GM23338 (cell line): ENCODE data around the gene HTR7. TPM values are rescaled to one million over a fixed set of nuclear protein-coding genes. Genes with fewer than 3 reads are reported as not detected.

Experiments
- ATAC-seq: fragments of 200-7000 bp; cut with Tn5 transposase; 3 replicates; pipeline ENCODE4 v1.9.1; 2020
- DNase-seq: peaks from one replicate; pipeline ENCODE4 v3.0.0-alpha.2; 2015; ENCODE audit warnings: low spot score
- H2AFZ ChIP-seq: fragments of 200-600 bp; sonication (generic); 2 replicates; pipeline ENCODE4 v1.8.0; 2016; ENCODE audit warnings: antibody characterized with exemption, mild to moderate bottlenecking, moderate library complexity
- H3F3A ChIP-seq: fragments of 200-600 bp; sonication (generic); replicated peaks from 2 replicates; pipeline ENCODE4 v1.8.0; 2017; ENCODE audit warnings: antibody characterized with exemption, mixed run types, low read depth
- H3K27ac ChIP-seq: fragments of 200-600 bp; sonication (generic); 2 replicates; pipeline ENCODE4 v1.6.1; 2016; ENCODE audit warnings: low read depth
- H3K27me3 ChIP-seq: fragments of 200-600 bp; sonication (generic); 2 replicates; pipeline ENCODE4 v1.8.0; 2016; ENCODE audit warnings: mild to moderate bottlenecking, mixed run types, moderate library complexity; ENCODE audit not compliant: insufficient read depth
- H3K36me3 ChIP-seq: fragments of 200-600 bp; sonication (generic); 2 replicates; pipeline ENCODE4 v1.8.0; 2016; ENCODE audit warnings: mild to moderate bottlenecking; ENCODE audit not compliant: insufficient read depth
- H3K4me1 ChIP-seq: fragments of 200-600 bp; sonication (generic); 2 replicates; pipeline ENCODE4 v1.8.0; 2016; ENCODE audit warnings: mild to moderate bottlenecking, moderate library complexity; ENCODE audit not compliant: insufficient read depth
- H3K4me2 ChIP-seq: fragments of 200-600 bp; sonication (generic); 2 replicates; pipeline ENCODE4 v1.7.1; 2017; ENCODE audit warnings: mixed run types
- H3K4me3 ChIP-seq: fragments of 200-600 bp; sonication (generic); 2 replicates; pipeline ENCODE4 v1.6.1; 2016; ENCODE audit warnings: mixed run types
- H3K79me2 ChIP-seq: fragments of 200-600 bp; sonication (generic); replicated peaks from 2 replicates; pipeline ENCODE4 v1.8.0; 2017; ENCODE audit warnings: mild to moderate bottlenecking; ENCODE audit not compliant: insufficient read depth
- H3K9me2 ChIP-seq: fragments of 200-600 bp; sonication (generic); 2 replicates; pipeline ENCODE4 v1.8.0; 2017; ENCODE audit not compliant: insufficient read depth
- H4K20me1 ChIP-seq: fragments of 200-600 bp; sonication (generic); replicated peaks from 2 replicates; pipeline ENCODE4 v1.8.0; 2017; ENCODE audit warnings: mild to moderate bottlenecking; ENCODE audit not compliant: insufficient read depth
- H3K27ac Mint-ChIP-seq: 2 replicates; pipeline ENCODE4 v1.8.0; 2020; ENCODE audit warnings: inconsistent platforms, mild to moderate bottlenecking, moderate library complexity, mixed read lengths
- H3K27me3 Mint-ChIP-seq: 3 replicates; pipeline ENCODE4 v1.8.0; 2022; ENCODE audit warnings: low read depth, mild to moderate bottlenecking, moderate library complexity, mixed read lengths, inconsistent platforms; ENCODE audit not compliant: insufficient read depth, poor library complexity
- H3K36me3 Mint-ChIP-seq: 3 replicates; pipeline ENCODE4 v1.8.0; 2021; ENCODE audit warnings: low read depth, mild to moderate bottlenecking, inconsistent platforms, moderate library complexity, mixed read lengths
- H3K4me1 Mint-ChIP-seq: 3 replicates; pipeline ENCODE4 v1.8.0; 2020; ENCODE audit warnings: mild to moderate bottlenecking, inconsistent platforms, mixed read lengths
- H3K4me3 Mint-ChIP-seq: 3 replicates; pipeline ENCODE4 v1.8.0; 2021; ENCODE audit warnings: moderate library complexity, mild to moderate bottlenecking, inconsistent platforms, mixed read lengths
- H3K9me3 Mint-ChIP-seq: 3 replicates; pipeline ENCODE4 v1.8.0; 2020; ENCODE audit warnings: moderate library complexity, mild to moderate bottlenecking, inconsistent platforms, mixed read lengths
- CREB1 ChIP-seq: fragments of 250-450 bp; sonication (Bioruptor Pico); IDR thresholded peaks from 2 replicates; pipeline ENCODE4 v1.5.0; 2020; ENCODE audit warnings: low read depth, mild to moderate bottlenecking, moderate library complexity
- EZH2 ChIP-seq: fragments of 200-600 bp; sonication (generic); IDR thresholded peaks from one replicate; pipeline ENCODE4 v1.8.0; 2017; ENCODE audit warnings: antibody characterized with exemption, mild to moderate bottlenecking, low read depth; ENCODE audit not compliant: unreplicated experiment
- EZH2phosphoT487 ChIP-seq: fragments of 200-600 bp; sonication (generic); IDR thresholded peaks from one replicate; pipeline ENCODE4 v1.8.1; 2018; ENCODE audit warnings: antibody characterized with exemption; ENCODE audit not compliant: unreplicated experiment
- JUNB ChIP-seq: IDR thresholded peaks from one replicate; pipeline ENCODE4 v1.6.1; 2016; ENCODE audit warnings: antibody characterized with exemption; ENCODE audit not compliant: unreplicated experiment
- NANOG ChIP-seq: IDR thresholded peaks from 2 replicates; pipeline ENCODE4 v1.6.1; 2016; ENCODE audit warnings: antibody characterized with exemption, borderline replicate concordance
- POLR2AphosphoS5 ChIP-seq: IDR thresholded peaks from 2 replicates; pipeline ENCODE4 v1.6.1; 2016; ENCODE audit warnings: antibody characterized with exemption, low read depth
- STAT1 ChIP-seq: IDR thresholded peaks from one replicate; pipeline ENCODE4 v1.6.1; 2016; ENCODE audit warnings: antibody characterized with exemption; ENCODE audit not compliant: unreplicated experiment
- ZNF114 ChIP-seq: fragments of 250-450 bp; sonication (Bioruptor Pico); IDR thresholded peaks from 2 replicates; pipeline ENCODE4 v1.5.0; 2020; ENCODE audit warnings: mild to moderate bottlenecking, moderate library complexity
- ZNF331 ChIP-seq: fragments of 250-450 bp; sonication (Bioruptor Pico); IDR thresholded peaks from 2 replicates; pipeline ENCODE4 v1.5.0; 2020; ENCODE audit warnings: low read depth, mild to moderate bottlenecking, moderate library complexity
- polyA plus RNA-seq: library from polyadenylated mRNA; unstranded; fragments of >200 nt; fragmentation: Nextera tagmentation; extraction: Ambion mirVana; gene quantifications from 2 replicates; pipeline ENCODE4 v1.2.1, GENCODE V29; 2016
- total RNA-seq: library from RNA; depleted of rRNA; stranded (reverse); fragments of >200 nt; shearing (Covaris generic); gene quantifications from 2 replicates; pipeline ENCODE4 v1.2.3, GENCODE V29; 2014
- TF ChIP-seq, protein P1 (sequence below): IDR thresholded peaks from 2 replicates; pipeline ENCODE4 v1.6.1; 2016; ENCODE audit warnings: antibody characterized with exemption
- TF ChIP-seq, protein P2 (sequence below), 2 experiments: fragments of 200-600 bp in 1 of 2; sonication (generic) in 1 of 2; conservative IDR thresholded peaks; 2 replicates each; pipeline versions ENCODE4 v1.5.1 to v1.6.1; 2016 to 2017; ENCODE audit warnings: antibody characterized with exemption in 2 of 2, low read depth in 2 of 2, mild to moderate bottlenecking in 2 of 2, moderate library complexity in 1 of 2
- TF ChIP-seq, protein P3 (sequence below): IDR thresholded peaks from one replicate; pipeline ENCODE4 v1.6.1; 2018; ENCODE audit warnings: antibody characterized with exemption; ENCODE audit not compliant: unreplicated experiment
- TF ChIP-seq, protein P4 (sequence below): fragments of 250-450 bp; sonication (Bioruptor Pico); IDR thresholded peaks from 2 replicates; pipeline ENCODE4 v1.5.0; 2020; ENCODE audit warnings: mild to moderate bottlenecking, moderate library complexity

Gene HTR7
- total and polyA plus RNA-seq, 2 experiments from 2014 or later, result 7.0 to 42.2 TPM

DNA sequence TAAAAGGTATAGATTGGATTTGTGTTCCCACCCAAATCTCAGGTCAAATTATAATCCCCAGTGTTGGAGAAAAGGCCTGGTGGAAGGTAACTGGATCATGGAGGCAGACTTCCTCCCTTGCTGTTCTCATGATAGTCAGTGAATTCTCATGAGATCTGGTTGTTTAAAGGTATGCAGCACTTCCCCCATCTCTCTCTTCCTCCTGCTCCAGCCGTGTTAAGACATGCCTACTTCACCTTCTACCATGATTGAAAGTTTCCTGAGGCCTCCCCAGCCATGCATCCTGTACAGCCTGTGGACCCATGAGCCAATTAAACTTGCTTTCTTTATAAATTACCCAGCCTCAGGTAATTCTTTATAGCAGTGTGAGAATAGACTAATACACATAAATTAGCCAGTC, 39.1 kb downstream of the HTR7 start:
- peaks cover 6% of the 10 kb centered on the region for H3K27me3 Mint-ChIP-seq
- no peak for TF ChIP-seq EZH2
- no peak for TF ChIP-seq POLR2AphosphoS5
- TF ChIP-seq, protein P1, sequence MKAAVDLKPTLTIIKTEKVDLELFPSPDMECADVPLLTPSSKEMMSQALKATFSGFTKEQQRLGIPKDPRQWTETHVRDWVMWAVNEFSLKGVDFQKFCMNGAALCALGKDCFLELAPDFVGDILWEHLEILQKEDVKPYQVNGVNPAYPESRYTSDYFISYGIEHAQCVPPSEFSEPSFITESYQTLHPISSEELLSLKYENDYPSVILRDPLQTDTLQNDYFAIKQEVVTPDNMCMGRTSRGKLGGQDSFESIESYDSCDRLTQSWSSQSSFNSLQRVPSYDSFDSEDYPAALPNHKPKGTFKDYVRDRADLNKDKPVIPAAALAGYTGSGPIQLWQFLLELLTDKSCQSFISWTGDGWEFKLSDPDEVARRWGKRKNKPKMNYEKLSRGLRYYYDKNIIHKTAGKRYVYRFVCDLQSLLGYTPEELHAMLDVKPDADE, result no peak
- TF ChIP-seq CREB1 (CRISPR knock-in tag), result no peak
- TF ChIP-seq JUNB, result no peak
- TF ChIP-seq STAT1, result no peak
- TF ChIP-seq ZNF114 (CRISPR knock-in tag), result no peak
- TF ChIP-seq NANOG, result no peak
- TF ChIP-seq, protein P2, sequence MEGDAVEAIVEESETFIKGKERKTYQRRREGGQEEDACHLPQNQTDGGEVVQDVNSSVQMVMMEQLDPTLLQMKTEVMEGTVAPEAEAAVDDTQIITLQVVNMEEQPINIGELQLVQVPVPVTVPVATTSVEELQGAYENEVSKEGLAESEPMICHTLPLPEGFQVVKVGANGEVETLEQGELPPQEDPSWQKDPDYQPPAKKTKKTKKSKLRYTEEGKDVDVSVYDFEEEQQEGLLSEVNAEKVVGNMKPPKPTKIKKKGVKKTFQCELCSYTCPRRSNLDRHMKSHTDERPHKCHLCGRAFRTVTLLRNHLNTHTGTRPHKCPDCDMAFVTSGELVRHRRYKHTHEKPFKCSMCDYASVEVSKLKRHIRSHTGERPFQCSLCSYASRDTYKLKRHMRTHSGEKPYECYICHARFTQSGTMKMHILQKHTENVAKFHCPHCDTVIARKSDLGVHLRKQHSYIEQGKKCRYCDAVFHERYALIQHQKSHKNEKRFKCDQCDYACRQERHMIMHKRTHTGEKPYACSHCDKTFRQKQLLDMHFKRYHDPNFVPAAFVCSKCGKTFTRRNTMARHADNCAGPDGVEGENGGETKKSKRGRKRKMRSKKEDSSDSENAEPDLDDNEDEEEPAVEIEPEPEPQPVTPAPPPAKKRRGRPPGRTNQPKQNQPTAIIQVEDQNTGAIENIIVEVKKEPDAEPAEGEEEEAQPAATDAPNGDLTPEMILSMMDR (conservative IDR thresholded peaks at IDR 0.05; ENCODE audit: low read depth in 2 of 2), result no peak
- TF ChIP-seq, protein P3, sequence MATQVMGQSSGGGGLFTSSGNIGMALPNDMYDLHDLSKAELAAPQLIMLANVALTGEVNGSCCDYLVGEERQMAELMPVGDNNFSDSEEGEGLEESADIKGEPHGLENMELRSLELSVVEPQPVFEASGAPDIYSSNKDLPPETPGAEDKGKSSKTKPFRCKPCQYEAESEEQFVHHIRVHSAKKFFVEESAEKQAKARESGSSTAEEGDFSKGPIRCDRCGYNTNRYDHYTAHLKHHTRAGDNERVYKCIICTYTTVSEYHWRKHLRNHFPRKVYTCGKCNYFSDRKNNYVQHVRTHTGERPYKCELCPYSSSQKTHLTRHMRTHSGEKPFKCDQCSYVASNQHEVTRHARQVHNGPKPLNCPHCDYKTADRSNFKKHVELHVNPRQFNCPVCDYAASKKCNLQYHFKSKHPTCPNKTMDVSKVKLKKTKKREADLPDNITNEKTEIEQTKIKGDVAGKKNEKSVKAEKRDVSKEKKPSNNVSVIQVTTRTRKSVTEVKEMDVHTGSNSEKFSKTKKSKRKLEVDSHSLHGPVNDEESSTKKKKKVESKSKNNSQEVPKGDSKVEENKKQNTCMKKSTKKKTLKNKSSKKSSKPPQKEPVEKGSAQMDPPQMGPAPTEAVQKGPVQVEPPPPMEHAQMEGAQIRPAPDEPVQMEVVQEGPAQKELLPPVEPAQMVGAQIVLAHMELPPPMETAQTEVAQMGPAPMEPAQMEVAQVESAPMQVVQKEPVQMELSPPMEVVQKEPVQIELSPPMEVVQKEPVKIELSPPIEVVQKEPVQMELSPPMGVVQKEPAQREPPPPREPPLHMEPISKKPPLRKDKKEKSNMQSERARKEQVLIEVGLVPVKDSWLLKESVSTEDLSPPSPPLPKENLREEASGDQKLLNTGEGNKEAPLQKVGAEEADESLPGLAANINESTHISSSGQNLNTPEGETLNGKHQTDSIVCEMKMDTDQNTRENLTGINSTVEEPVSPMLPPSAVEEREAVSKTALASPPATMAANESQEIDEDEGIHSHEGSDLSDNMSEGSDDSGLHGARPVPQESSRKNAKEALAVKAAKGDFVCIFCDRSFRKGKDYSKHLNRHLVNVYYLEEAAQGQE, result no peak
- TF ChIP-seq, protein P4, sequence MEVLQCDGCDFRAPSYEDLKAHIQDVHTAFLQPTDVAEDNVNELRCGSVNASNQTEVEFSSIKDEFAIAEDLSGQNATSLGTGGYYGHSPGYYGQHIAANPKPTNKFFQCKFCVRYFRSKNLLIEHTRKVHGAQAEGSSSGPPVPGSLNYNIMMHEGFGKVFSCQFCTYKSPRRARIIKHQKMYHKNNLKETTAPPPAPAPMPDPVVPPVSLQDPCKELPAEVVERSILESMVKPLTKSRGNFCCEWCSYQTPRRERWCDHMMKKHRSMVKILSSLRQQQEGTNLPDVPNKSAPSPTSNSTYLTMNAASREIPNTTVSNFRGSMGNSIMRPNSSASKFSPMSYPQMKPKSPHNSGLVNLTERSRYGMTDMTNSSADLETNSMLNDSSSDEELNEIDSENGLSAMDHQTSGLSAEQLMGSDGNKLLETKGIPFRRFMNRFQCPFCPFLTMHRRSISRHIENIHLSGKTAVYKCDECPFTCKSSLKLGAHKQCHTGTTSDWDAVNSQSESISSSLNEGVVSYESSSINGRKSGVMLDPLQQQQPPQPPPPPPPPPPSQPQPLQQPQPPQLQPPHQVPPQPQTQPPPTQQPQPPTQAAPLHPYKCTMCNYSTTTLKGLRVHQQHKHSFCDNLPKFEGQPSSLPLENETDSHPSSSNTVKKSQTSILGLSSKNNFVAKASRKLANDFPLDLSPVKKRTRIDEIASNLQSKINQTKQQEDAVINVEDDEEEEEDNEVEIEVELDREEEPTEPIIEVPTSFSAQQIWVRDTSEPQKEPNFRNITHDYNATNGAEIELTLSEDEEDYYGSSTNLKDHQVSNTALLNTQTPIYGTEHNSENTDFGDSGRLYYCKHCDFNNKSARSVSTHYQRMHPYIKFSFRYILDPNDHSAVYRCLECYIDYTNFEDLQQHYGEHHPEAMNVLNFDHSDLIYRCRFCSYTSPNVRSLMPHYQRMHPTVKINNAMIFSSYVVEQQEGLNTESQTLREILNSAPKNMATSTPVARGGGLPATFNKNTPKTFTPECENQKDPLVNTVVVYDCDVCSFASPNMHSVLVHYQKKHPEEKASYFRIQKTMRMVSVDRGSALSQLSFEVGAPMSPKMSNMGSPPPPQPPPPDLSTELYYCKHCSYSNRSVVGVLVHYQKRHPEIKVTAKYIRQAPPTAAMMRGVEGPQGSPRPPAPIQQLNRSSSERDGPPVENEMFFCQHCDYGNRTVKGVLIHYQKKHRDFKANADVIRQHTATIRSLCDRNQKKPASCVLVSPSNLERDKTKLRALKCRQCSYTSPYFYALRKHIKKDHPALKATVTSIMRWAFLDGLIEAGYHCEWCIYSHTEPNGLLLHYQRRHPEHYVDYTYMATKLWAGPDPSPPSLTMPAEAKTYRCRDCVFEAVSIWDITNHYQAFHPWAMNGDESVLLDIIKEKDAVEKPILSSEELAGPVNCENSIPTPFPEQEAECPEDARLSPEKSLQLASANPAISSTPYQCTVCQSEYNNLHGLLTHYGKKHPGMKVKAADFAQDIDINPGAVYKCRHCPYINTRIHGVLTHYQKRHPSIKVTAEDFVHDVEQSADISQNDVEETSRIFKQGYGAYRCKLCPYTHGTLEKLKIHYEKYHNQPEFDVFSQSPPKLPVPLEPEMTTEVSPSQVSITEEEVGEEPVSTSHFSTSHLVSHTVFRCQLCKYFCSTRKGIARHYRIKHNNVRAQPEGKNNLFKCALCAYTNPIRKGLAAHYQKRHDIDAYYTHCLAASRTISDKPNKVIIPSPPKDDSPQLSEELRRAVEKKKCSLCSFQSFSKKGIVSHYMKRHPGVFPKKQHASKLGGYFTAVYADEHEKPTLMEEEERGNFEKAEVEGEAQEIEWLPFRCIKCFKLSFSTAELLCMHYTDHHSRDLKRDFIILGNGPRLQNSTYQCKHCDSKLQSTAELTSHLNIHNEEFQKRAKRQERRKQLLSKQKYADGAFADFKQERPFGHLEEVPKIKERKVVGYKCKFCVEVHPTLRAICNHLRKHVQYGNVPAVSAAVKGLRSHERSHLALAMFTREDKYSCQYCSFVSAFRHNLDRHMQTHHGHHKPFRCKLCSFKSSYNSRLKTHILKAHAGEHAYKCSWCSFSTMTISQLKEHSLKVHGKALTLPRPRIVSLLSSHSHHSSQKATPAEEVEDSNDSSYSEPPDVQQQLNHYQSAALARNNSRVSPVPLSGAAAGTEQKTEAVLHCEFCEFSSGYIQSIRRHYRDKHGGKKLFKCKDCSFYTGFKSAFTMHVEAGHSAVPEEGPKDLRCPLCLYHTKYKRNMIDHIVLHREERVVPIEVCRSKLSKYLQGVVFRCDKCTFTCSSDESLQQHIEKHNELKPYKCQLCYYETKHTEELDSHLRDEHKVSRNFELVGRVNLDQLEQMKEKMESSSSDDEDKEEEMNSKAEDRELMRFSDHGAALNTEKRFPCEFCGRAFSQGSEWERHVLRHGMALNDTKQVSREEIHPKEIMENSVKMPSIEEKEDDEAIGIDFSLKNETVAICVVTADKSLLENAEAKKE, result no peak
- no peak for TF ChIP-seq EZH2phosphoT487
- no peak for TF ChIP-seq ZNF331 (CRISPR knock-in tag)
- Histone ChIP-seq H3K4me2 (no peak overlapping the region), H3K9me2 (peaks cover 7% of the 10 kb centered on the region; the same call in 1 of the 2 replicates), H4K20me1 (no peaks in the 10 kb centered on the region), H3K4me3 (no peak overlapping the region), H3K27me3 (no peaks in the 10 kb centered on the region), H2AFZ (no peak overlapping the region), H3K4me1 (peaks cover 67% of the 10 kb centered on the region), H3K27ac (no peak overlapping the region), H3K79me2 (peaks cover 94% of the 10 kb centered on the region), H3K36me3 (peaks cover 12% of the 10 kb centered on the region), H3F3A (no peaks in the 10 kb centered on the region)
- H3K9me3 Mint-ChIP-seq, result peaks cover 56% of the 10 kb centered on the region
- H3K4me3 Mint-ChIP-seq, result no peak overlapping the region
- no peak for ATAC-seq
- H3K36me3 Mint-ChIP-seq, result peaks cover 78% of the 10 kb centered on the region
- DNase-seq, result no peak
- H3K4me1 Mint-ChIP-seq, result peaks cover 43% of the 10 kb centered on the region
- no peak overlapping the region for H3K27ac Mint-ChIP-seq
